Natural killer cell treated with Interleukin-12 subunit alpha and Interleukin-12 subunit beta and Interleukin-15 and Interleukin-18, amount 100 ng/mL, for 72 hours (primary cell): ENCODE data around the gene IL10RB. TPM values are rescaled to one million over a fixed set of nuclear protein-coding genes. Genes with fewer than 3 reads are reported as not detected.
A peak's percentile ranks its signal among the peaks of the same experiment; 100 is the strongest.

Experiments
- ATAC-seq, 2 donors: fragments of 150-1000 bp; cut with Tn5 transposase in 1 of 2; sonication (Bioruptor Pico), chemical (Tn5 transposase) in 1 of 2; 2 replicates each; pipeline ENCODE4 v1.10.0; 2021
- DNase-seq: peaks from one replicate; pipeline ENCODE4 v3.0.0; 2022; ENCODE audit warnings: low spot score
- H3K27ac Mint-ChIP-seq, 2 donors: 1 replicate in 1 of 2; 2 replicates in 1 of 2; pipeline ENCODE4 v1.8.0; 2022; ENCODE audit warnings: mixed read lengths in 2 of 2, mild to moderate bottlenecking in 1 of 2, moderate library complexity in 1 of 2
- H3K27me3 Mint-ChIP-seq, 2 donors: 1 replicate in 1 of 2; 2 replicates in 1 of 2; pipeline ENCODE4 v1.8.0; 2022; ENCODE audit warnings: mixed read lengths in 2 of 2
- H3K36me3 Mint-ChIP-seq: one replicate; pipeline ENCODE4 v1.8.0; 2022; ENCODE audit warnings: mixed read lengths
- H3K4me1 Mint-ChIP-seq, 2 donors: 1 replicate in 1 of 2; 2 replicates in 1 of 2; pipeline ENCODE4 v1.8.0; 2022; ENCODE audit warnings: low read depth in 2 of 2, mixed read lengths in 2 of 2, mild to moderate bottlenecking in 1 of 2
- H3K4me3 Mint-ChIP-seq: one replicate; pipeline ENCODE4 v1.8.0; 2022; ENCODE audit warnings: mixed read lengths
- H3K9me3 Mint-ChIP-seq: 2 replicates; pipeline ENCODE4 v1.8.0; 2022; ENCODE audit warnings: mixed read lengths
- total RNA-seq, 2 donors: library from RNA; stranded (reverse); gene quantifications; one replicate each; pipeline ENCODE4 v1.2.3, GENCODE V29; 2022

IL10RB gene
- total RNA-seq, 2 donors from 2014 or later: 19.9 to 22.2 TPM

- H3K4me1 Mint-ChIP-seq: peaks cover 9 to 14% of the 10 kb centered on the region in 2 donors
- no peak overlapping the region for H3K27ac Mint-ChIP-seq
- H3K9me3 Mint-ChIP-seq: no peaks in the 10 kb centered on the region
- DNase-seq (peak; percentile 69), ATAC-seq (peak; percentile 54 to 55)
- no peaks in the 10 kb centered on the region for H3K27me3 Mint-ChIP-seq
- no peaks in the 10 kb centered on the region for H3K36me3 Mint-ChIP-seq
- no peak overlapping the region for H3K4me3 Mint-ChIP-seq
Measured at GRCh38 chr21:33325222-33326067, 59.3 kb downstream of the IL10RB start.

- Mint-ChIP-seq H3K4me3 (peak overlapping the region; percentile 14), H3K36me3 (peaks cover 4% of the 10 kb centered on the region), H3K4me1 (peaks cover 18 to 26% of the 10 kb centered on the region in 2 donors), H3K27me3 (no peaks in the 10 kb centered on the region), H3K27ac (no peak overlapping the region), H3K9me3 (no peaks in the 10 kb centered on the region)
- no peak for ATAC-seq
- DNase-seq: no peak
Measured at GRCh38 chr21:33327326-33327725, 61.2 kb downstream of the IL10RB start.

GRCh38 chr21:33327792-33328433 lies 61.7 kb downstream of the IL10RB start:
- Mint-ChIP-seq H3K4me1 (peaks cover 22 to 27% of the 10 kb centered on the region in 2 donors), H3K27me3 (no peaks in the 10 kb centered on the region), H3K36me3 (peaks cover 10% of the 10 kb centered on the region), H3K9me3 (no peaks in the 10 kb centered on the region), H3K4me3 (peak overlapping the region; percentile 14), H3K27ac (no peak overlapping the region)
- ATAC-seq (no peak), DNase-seq (no peak)

GRCh38 chr21:33330726-33331125 lies 64.6 kb downstream of the IL10RB start:
- H3K27ac Mint-ChIP-seq: no peak overlapping the region
- peaks cover 16% of the 10 kb centered on the region for H3K36me3 Mint-ChIP-seq
- H3K4me3 Mint-ChIP-seq: no peak overlapping the region
- peaks cover 27 to 28% of the 10 kb centered on the region in 2 donors for H3K4me1 Mint-ChIP-seq
- DNase-seq (no peak), ATAC-seq (peak in 1 of 2 donors; percentile 36)
- no peaks in the 10 kb centered on the region for H3K27me3 Mint-ChIP-seq
- H3K9me3 Mint-ChIP-seq: peaks cover 3% of the 10 kb centered on the region

GRCh38 chr21:33332143-33332542 lies 66.0 kb downstream of the IL10RB start:
- Mint-ChIP-seq H3K9me3 (peaks cover 3% of the 10 kb centered on the region), H3K27ac (no peak overlapping the region), H3K36me3 (peaks cover 16% of the 10 kb centered on the region), H3K27me3 (no peaks in the 10 kb centered on the region), H3K4me1 (peaks cover 24 to 28% of the 10 kb centered on the region in 2 donors), H3K4me3 (no peak overlapping the region)
- DNase-seq (no peak), ATAC-seq (no peak)

- peaks cover 3% of the 10 kb centered on the region for H3K9me3 Mint-ChIP-seq
- H3K4me1 Mint-ChIP-seq: peaks cover 17 to 19% of the 10 kb centered on the region in 2 donors
- no peak overlapping the region for H3K27ac Mint-ChIP-seq
- no peaks in the 10 kb centered on the region for H3K27me3 Mint-ChIP-seq
- DNase-seq (no peak), ATAC-seq (no peak)
- H3K4me3 Mint-ChIP-seq: no peak overlapping the region
- H3K36me3 Mint-ChIP-seq: peaks cover 16% of the 10 kb centered on the region
Measured at GRCh38 chr21:33334191-33334590, 68.0 kb downstream of the IL10RB start.

- peak in 1 of 2 donors; percentile 24 for ATAC-seq
- DNase-seq: no peak
- Mint-ChIP-seq H3K4me3 (no peak overlapping the region), H3K36me3 (peaks cover 16% of the 10 kb centered on the region), H3K27ac (no peak overlapping the region), H3K9me3 (peaks cover 3% of the 10 kb centered on the region), H3K27me3 (no peaks in the 10 kb centered on the region), H3K4me1 (peaks cover 17 to 19% of the 10 kb centered on the region in 2 donors)
Measured at GRCh38 chr21:33334824-33335223, 68.7 kb downstream of the IL10RB start.

GRCh38 chr21:33339135-33339534 lies 73.0 kb downstream of the IL10RB start:
- Mint-ChIP-seq H3K27me3 (no peaks in the 10 kb centered on the region), H3K9me3 (no peaks in the 10 kb centered on the region), H3K27ac (no peak overlapping the region), H3K36me3 (peaks cover 7% of the 10 kb centered on the region), H3K4me1 (peaks cover 0 to 4% of the 10 kb centered on the region in 2 donors), H3K4me3 (no peak overlapping the region)
- DNase-seq (no peak), ATAC-seq (no peak)

GRCh38 chr21:33339918-33340317 lies 73.8 kb downstream of the IL10RB start:
- no peak overlapping the region for H3K27ac Mint-ChIP-seq
- peaks cover 0 to 4% of the 10 kb centered on the region in 2 donors for H3K4me1 Mint-ChIP-seq
- no peaks in the 10 kb centered on the region for H3K9me3 Mint-ChIP-seq
- ATAC-seq (no peak), DNase-seq (no peak)
- H3K36me3 Mint-ChIP-seq: peaks cover 7% of the 10 kb centered on the region
- no peak overlapping the region for H3K4me3 Mint-ChIP-seq
- H3K27me3 Mint-ChIP-seq: no peaks in the 10 kb centered on the region

- Mint-ChIP-seq H3K27ac (no peak overlapping the region), H3K9me3 (no peaks in the 10 kb centered on the region), H3K4me1 (peaks cover 0 to 4% of the 10 kb centered on the region in 2 donors), H3K27me3 (no peaks in the 10 kb centered on the region), H3K36me3 (peaks cover 7% of the 10 kb centered on the region), H3K4me3 (no peak overlapping the region)
- DNase-seq (no peak), ATAC-seq (no peak)
Measured at GRCh38 chr21:33345751-33346238, 79.6 kb downstream of the IL10RB start.

Other genes starting within 250 kb of the IL10RB start
- not detected for gene OLIG2, start 240.4 kb upstream of the IL10RB start, total RNA-seq
- gene OLIG1, start 196.2 kb upstream of the IL10RB start, total RNA-seq: under 1 TPM in 1 of 2 donors, not detected in 1; 0.20 TPM
- gene IFNAR2, start 36.4 kb upstream of the IL10RB start, total RNA-seq: 10 to 100 TPM; 16.9 to 17.6 TPM
- gene IFNAR1, start 58.6 kb downstream of the IL10RB start, total RNA-seq: 10 to 100 TPM; 16.0 to 16.6 TPM
- gene IFNGR2, start 137.0 kb downstream of the IL10RB start, total RNA-seq: 1 to 10 TPM in 1 of 2 donors, not detected in 1; 1.6 TPM
- 10 to 100 TPM; 19.5 to 24.7 TPM for gene TMEM50B, start 213.6 kb downstream of the IL10RB start, total RNA-seq
- under 1 TPM; 0.52 to 0.86 TPM for gene DNAJC28, start 225.3 kb downstream of the IL10RB start, total RNA-seq